Brain microvascular endothelial cell (primary cell): ENCODE results near the gene PCDHGC3.

Source experiments
- DNase-seq: peaks from one replicate; pipeline ENCODE4 v3.0.0-alpha.2; 2020
- H3K27ac ChIP-seq: fragments of 250-450 bp; sonication (Bioruptor Pico); 2 replicates; pipeline ENCODE4 v1.5.1; 2020; ENCODE audit warnings: mild to moderate bottlenecking, moderate library complexity
- H3K27me3 ChIP-seq: fragments of 250-450 bp; sonication (Bioruptor Pico); replicated peaks from 2 replicates; pipeline ENCODE4 v1.5.1; 2020; ENCODE audit warnings: mild to moderate bottlenecking
- H3K36me3 ChIP-seq: fragments of 250-450 bp; sonication (Bioruptor Pico); replicated peaks from 2 replicates; pipeline ENCODE4 v1.5.1; 2020; ENCODE audit warnings: mild to moderate bottlenecking
- H3K4me3 ChIP-seq: 2 replicates; pipeline ENCODE4 v1.5.1; 2011; ENCODE audit warnings: low read depth, mild to moderate bottlenecking, control low read depth, low read length, moderate library complexity
- CTCF ChIP-seq: IDR thresholded peaks from 2 replicates; pipeline ENCODE4 v1.5.1; 2011; ENCODE audit warnings: low read depth, mild to moderate bottlenecking, moderate library complexity, low read length, control low read depth, inconsistent platforms; ENCODE audit errors: missing control alignments
- in situ Hi-C: cut with HindIII; loops from 2 replicates; pipeline ENCODE4 v1.10.0; 2017; ENCODE audit warnings: low sequenced_read_pairs, low pct_ligation_motif_present

Gene PCDHGC3

GRCh38 chr5:141479776-141480175, 4.0 kb downstream of the PCDHGC3 start:
- DNase-seq = no peak
- Histone ChIP-seq H3K27ac (no peak overlapping the region), H3K27me3 (no peaks in the 10 kb centered on the region), H3K4me3 (no peak overlapping the region), H3K36me3 (no peaks in the 10 kb centered on the region)
- in situ Hi-C loops = no loop called here
- TF ChIP-seq CTCF = no peak

GRCh38 chr5:141483902-141484301, 8.1 kb downstream of the PCDHGC3 start:
- TF ChIP-seq CTCF = no peak
- Histone ChIP-seq H3K27ac (no peak overlapping the region), H3K36me3 (peaks cover 3% of the 10 kb centered on the region), H3K27me3 (no peaks in the 10 kb centered on the region), H3K4me3 (no peak overlapping the region)
- DNase-seq = no peak
- in situ Hi-C loops = no loop called here

GRCh38 chr5:141484310-141484640, 8.5 kb downstream of the PCDHGC3 start:
- in situ Hi-C loops = no loop called here

GRCh38 chr5:141484641-141485311, 9.0 kb downstream of the PCDHGC3 start, which contains the start of gene PCDHGC4:
Gene PCDHGC4, plus strand, starts transcription at chr5:141485030. Its CDS starts 144 bp downstream, at chr5:141485174.
- H3K27me3 ChIP-seq = no peaks in the 10 kb centered on the region
- in situ Hi-C loops = no loop called here
- H3K4me3 ChIP-seq = peak within 1 kb of the TSS; percentile 51

More at GRCh38 chr5:141484310-141484640, 8.5 kb downstream of the PCDHGC3 start:
- H3K4me3 ChIP-seq = peak overlapping the region; percentile 51
- no peak for DNase-seq
- H3K36me3 ChIP-seq = peaks cover 3% of the 10 kb centered on the region
- TF ChIP-seq CTCF = no peak
- no peaks in the 10 kb centered on the region for H3K27me3 ChIP-seq
- H3K27ac ChIP-seq = no peak overlapping the region

GRCh38 chr5:141485321-141486055, 9.7 kb downstream of the PCDHGC3 start:
- TF ChIP-seq CTCF = no peak
- in situ Hi-C loops = no loop called here
- Histone ChIP-seq H3K4me3 (peak overlapping the region; percentile 51), H3K27ac (no peak overlapping the region), H3K36me3 (peaks cover 3% of the 10 kb centered on the region), H3K27me3 (no peaks in the 10 kb centered on the region)
- DNase-seq = no peak

More at GRCh38 chr5:141484641-141485311, 9.0 kb downstream of the PCDHGC3 start, which contains the start of gene PCDHGC4:
- no peak for TF ChIP-seq CTCF
- no peak for DNase-seq
- Histone ChIP-seq H3K36me3 (peaks cover 3% of the 10 kb centered on the region), H3K27ac (no peak within 1 kb of the TSS)
